Liver (tissue), 9 donors: ENCODE measurements around the gene CHAD. TPM values are rescaled to one million over a fixed set of nuclear protein-coding genes. Genes with fewer than 3 reads are reported as not detected.

ENCODE experiments used
- DNase-seq: peaks from one replicate; pipeline ENCODE4 v3.0.0-alpha.2; 2017; ENCODE audit warnings: low spot score
- H3K27ac ChIP-seq, 2 donors: one replicate each; pipeline ENCODE4 v1.7.0; 2013; ENCODE audit warnings: inconsistent platforms in 2 of 2, low read length in 2 of 2, control low read depth in 1 of 2, low read depth in 1 of 2, mild to moderate bottlenecking in 1 of 2
- H3K27me3 ChIP-seq, 4 donors: one replicate each; pipeline versions ENCODE4 v1.6.1 to v1.7.0; 2013; ENCODE audit warnings: low read length in 3 of 4, inconsistent platforms in 1 of 4, mild to moderate bottlenecking in 1 of 4, moderate library complexity in 1 of 4; ENCODE audit not compliant: control insufficient read depth in 4 of 4, insufficient read depth in 4 of 4
- H3K36me3 ChIP-seq, 4 donors: one replicate each; pipeline versions ENCODE4 v1.6.1 to v1.7.0; 2013; ENCODE audit warnings: low read length in 3 of 4, mild to moderate bottlenecking in 3 of 4, low read depth in 1 of 4, moderate library complexity in 1 of 4; ENCODE audit not compliant: control insufficient read depth in 4 of 4, insufficient read depth in 3 of 4
- H3K4me1 ChIP-seq, 4 donors: one replicate each; pipeline versions ENCODE4 v1.6.1 to v1.7.0; 2013; ENCODE audit warnings: low read length in 3 of 4, mild to moderate bottlenecking in 3 of 4, moderate library complexity in 1 of 4; ENCODE audit not compliant: control insufficient read depth in 4 of 4, insufficient read depth in 4 of 4
- H3K4me3 ChIP-seq, 3 donors: one replicate each; pipeline versions ENCODE4 v1.6.1 to v1.7.0; 2013; ENCODE audit warnings: low read length in 3 of 3, control low read depth in 1 of 3, low read depth in 1 of 3, mild to moderate bottlenecking in 1 of 3
- H3K9ac ChIP-seq, 2 donors: one replicate each; pipeline ENCODE4 v1.7.0; 2013; ENCODE audit warnings: low read length in 2 of 2, mild to moderate bottlenecking in 2 of 2, moderate library complexity in 2 of 2, control low read depth in 1 of 2, low read depth in 1 of 2
- H3K9me3 ChIP-seq, 4 donors: one replicate each; pipeline versions ENCODE4 v1.6.1 to v1.7.0; 2013; ENCODE audit warnings: low read length in 3 of 4; ENCODE audit not compliant: control insufficient read depth in 4 of 4
- ATF3 ChIP-seq: IDR thresholded peaks from 2 replicates; pipeline ENCODE4 v1.6.1; 2016; ENCODE audit warnings: antibody characterized with exemption
- CTCF ChIP-seq: fragments of 150-350 bp; IDR thresholded peaks from 2 replicates; pipeline ENCODE4 v1.5.1; 2017; ENCODE audit warnings: improper control_type of control experiment, low read depth, low read length; ENCODE audit not compliant: missing input control
- FOXA1 ChIP-seq: IDR thresholded peaks from 2 replicates; pipeline ENCODE4 v1.6.1; 2016; ENCODE audit warnings: antibody characterized with exemption
- GABPA ChIP-seq, 2 donors: IDR thresholded peaks in 1 of 2; conservative IDR thresholded peaks in 1 of 2; 2 replicates each; pipeline ENCODE4 v1.6.1; 2016; ENCODE audit warnings: antibody characterized with exemption in 2 of 2, mild to moderate bottlenecking in 1 of 2, moderate library complexity in 1 of 2
- HNF4A ChIP-seq, 2 donors: conservative IDR thresholded peaks; 2 replicates each; pipeline ENCODE4 v1.6.1; 2016; ENCODE audit warnings: antibody characterized with exemption in 2 of 2, mild to moderate bottlenecking in 2 of 2
- HNF4G ChIP-seq: IDR thresholded peaks from 2 replicates; pipeline ENCODE4 v1.6.1; 2016; ENCODE audit warnings: antibody characterized with exemption
- MAX ChIP-seq: IDR thresholded peaks from 2 replicates; pipeline ENCODE4 v1.6.1; 2016; ENCODE audit warnings: antibody characterized with exemption
- NR2F2 ChIP-seq: IDR thresholded peaks from 2 replicates; pipeline ENCODE4 v1.6.1; 2016; ENCODE audit warnings: antibody characterized with exemption
- RAD21 ChIP-seq, 2 donors: IDR thresholded peaks; 2 replicates each; pipeline ENCODE4 v1.6.1; 2016; ENCODE audit warnings: antibody characterized with exemption in 2 of 2, mild to moderate bottlenecking in 2 of 2
- REST ChIP-seq: IDR thresholded peaks from 2 replicates; pipeline ENCODE4 v1.6.1; 2016; ENCODE audit warnings: antibody characterized with exemption, mild to moderate bottlenecking
- RXRA ChIP-seq, 2 donors: IDR thresholded peaks; 2 replicates each; pipeline ENCODE4 v1.6.1; 2017 to 2018; ENCODE audit warnings: antibody characterized with exemption in 2 of 2, mild to moderate bottlenecking in 1 of 2
- SP1 ChIP-seq: IDR thresholded peaks from 2 replicates; pipeline ENCODE4 v1.6.1; 2018; ENCODE audit warnings: antibody characterized with exemption, mild to moderate bottlenecking
- YY1 ChIP-seq: IDR thresholded peaks from 2 replicates; pipeline ENCODE4 v1.6.1; 2016; ENCODE audit warnings: antibody characterized with exemption, mild to moderate bottlenecking
- ZBTB33 ChIP-seq: IDR thresholded peaks from 2 replicates; pipeline ENCODE4 v1.6.1; 2016; ENCODE audit warnings: antibody characterized with exemption
- WGBS: extraction: QIAGEN DNeasy Blood & Tissue Kit; methylation state at CpG from one replicate; pipeline ENCODE4 v1.1.7; 2013; 5-methylcytosine and 5-hydroxymethylcytosine counted together
- polyA plus RNA-seq, 2 donors: library from polyadenylated mRNA; stranded (reverse) in 1 of 2; unstranded in 1 of 2; fragments of 200-250 nt in 1 of 2; fragments of >200 nt in 1 of 2; fragmentation: Nextera tagmentation in 1 of 2; extraction: Ambion mirVana in 1 of 2; gene quantifications; one replicate each; pipeline versions ENCODE4 v1.2.1 to v1.2.3, GENCODE V29; 2013 to 2015
- total RNA-seq, 2 donors: library from RNA; depleted of rRNA; stranded (reverse); fragments of >200 nt; gene quantifications; one replicate each; pipeline ENCODE4 v1.2.3, GENCODE V29; 2014
- donor health status: healthy.
- donor health status: healthy.
- donor health status: healthy.
- donor health status: healthy.
- donor health status: healthy.

CHAD gene
- total and polyA plus RNA-seq, 4 donors, result 0.51 to 3.3 (median 2.3) TPM

- Histone ChIP-seq H3K27ac (no peak overlapping the region), H3K4me3 (no peak overlapping the region), H3K9ac (no peak overlapping the region), H3K27me3 (no peaks in the 10 kb centered on the region), H3K4me1 (no peaks in the 10 kb centered on the region), H3K36me3 (no peaks in the 10 kb centered on the region), H3K9me3 (no peaks in the 10 kb centered on the region)
- no peak for DNase-seq
- WGBS, result 33% methylated on average over 5 of the region's 5 CpGs
- TF ChIP-seq RAD21 (IDR thresholded peaks at IDR 0.05), result peak; percentile 29 to 52
- peak; percentile 37 for TF ChIP-seq CTCF
- TF ChIP-seq GABPA (IDR thresholded peaks at IDR 0.05 in 1 of 2, conservative IDR thresholded peaks at IDR 0.05 in 1 of 2), result no peak
- peak in 1 of 2 donors; percentile 18 for TF ChIP-seq RXRA (IDR thresholded peaks at IDR 0.05)
- no peak for TF ChIP-seq REST
- TF ChIP-seq HNF4A (conservative IDR thresholded peaks at IDR 0.05), result peak in 1 of 2 donors; percentile 29
Measured at GRCh38 chr17:50501054-50501453, 32.4 kb upstream of the CHAD start.

- TF ChIP-seq SP1 (no peak), FOXA1 (no peak), HNF4G (no peak), MAX (no peak)
- WGBS, result 97% methylated on average over 2 of the region's 2 CpGs
- H3K4me3 ChIP-seq, result no peak overlapping the region
- no peaks in the 10 kb centered on the region for H3K36me3 ChIP-seq
- no peaks in the 10 kb centered on the region for H3K27me3 ChIP-seq
- DNase-seq, result no peak
- H3K4me1 ChIP-seq, result no peaks in the 10 kb centered on the region
- no peak overlapping the region for H3K9ac ChIP-seq
- H3K27ac ChIP-seq, result no peak overlapping the region
- no peaks in the 10 kb centered on the region for H3K9me3 ChIP-seq
Measured at GRCh38 chr17:50499721-50500120, 31.0 kb upstream of the CHAD start.

GRCh38 chr17:50499270-50499669 lies 30.6 kb upstream of the CHAD start:
- no peak for DNase-seq
- Histone ChIP-seq H3K9ac (no peak overlapping the region), H3K4me3 (no peak overlapping the region), H3K27ac (no peak overlapping the region), H3K36me3 (no peaks in the 10 kb centered on the region), H3K27me3 (no peaks in the 10 kb centered on the region), H3K9me3 (no peaks in the 10 kb centered on the region), H3K4me1 (no peaks in the 10 kb centered on the region)
- TF ChIP-seq CTCF, result no peak
- TF ChIP-seq YY1, result no peak
- no peak for TF ChIP-seq NR2F2
- TF ChIP-seq HNF4A (conservative IDR thresholded peaks at IDR 0.05), result no peak
- no peak for TF ChIP-seq GABPA (IDR thresholded peaks at IDR 0.05 in 1 of 2, conservative IDR thresholded peaks at IDR 0.05 in 1 of 2)
- TF ChIP-seq ATF3, result no peak
- TF ChIP-seq ZBTB33, result no peak
